WTC11 (cell line): Measurements from ENCODE around the gene AURKB. TPM values are rescaled to one million over a fixed set of nuclear protein-coding genes. Genes with fewer than 3 reads are reported as not detected.

Experiments used
- ATAC-seq: fragments of 200-7000 bp; cut with Tn5 transposase; 2 replicates; pipeline ENCODE4 v1.10.0; 2021; ENCODE audit warnings: mild to moderate bottlenecking, moderate library complexity
- CTCF ChIA-PET: fragments of 300-600 bp; sonication (Branson Sonifier 250); formaldehyde crosslinking; loops from one replicate; lab custom pipeline; 2021; ENCODE audit warnings: antibody characterized with exemption; lab: Charles Lee
- POLR2A ChIA-PET: fragments of 350-600 bp; sonication (Branson Sonifier 250); formaldehyde crosslinking; loops from one replicate; lab custom pipeline; 2021; ENCODE audit warnings: antibody characterized with exemption; lab: Charles Lee
- DNase-seq: peaks from one replicate; pipeline ENCODE4 v3.0.0; 2021; ENCODE audit warnings: low spot score
- H3K27ac Mint-ChIP-seq: 2 replicates; pipeline ENCODE4 v1.8.0; 2021; ENCODE audit warnings: mixed read lengths
- H3K27me3 Mint-ChIP-seq: 2 replicates; pipeline ENCODE4 v1.8.0; 2021; ENCODE audit warnings: low read depth, mild to moderate bottlenecking, moderate library complexity, mixed read lengths
- H3K36me3 Mint-ChIP-seq: 2 replicates; pipeline ENCODE4 v1.8.0; 2021; ENCODE audit warnings: mixed read lengths
- H3K4me1 Mint-ChIP-seq: 2 replicates; pipeline ENCODE4 v1.8.0; 2022; ENCODE audit warnings: mixed read lengths
- H3K4me3 Mint-ChIP-seq: 2 replicates; pipeline ENCODE4 v1.8.0; 2021; ENCODE audit warnings: mild to moderate bottlenecking, moderate library complexity, mixed read lengths
- H3K9me3 Mint-ChIP-seq: 2 replicates; pipeline ENCODE4 v1.8.0; 2021; ENCODE audit warnings: mixed read lengths
- ARID4B ChIP-seq: sonication (generic); formaldehyde crosslinking; IDR thresholded peaks from 2 replicates; pipeline ENCODE4 v1.8.0; 2023; ENCODE audit warnings: missing genetic modification reagents, mild to moderate bottlenecking, borderline replicate concordance
- CBFB ChIP-seq: sonication (generic); formaldehyde crosslinking; IDR thresholded peaks from 2 replicates; pipeline ENCODE4 v1.8.1; 2022; ENCODE audit warnings: mild to moderate bottlenecking, low read depth, missing genetic modification reagents
- CREM ChIP-seq: sonication (generic); formaldehyde crosslinking; IDR thresholded peaks from 2 replicates; pipeline ENCODE4 v1.8.1; 2022; ENCODE audit warnings: mild to moderate bottlenecking, missing genetic modification reagents, moderate library complexity
- EMX1 ChIP-seq: fragments of 250-450 bp; sonication (Bioruptor Pico); IDR thresholded peaks from 2 replicates; pipeline ENCODE4 v1.8.0; 2021; ENCODE audit warnings: mild to moderate bottlenecking
- ETV6 ChIP-seq: sonication (generic); formaldehyde crosslinking; IDR thresholded peaks from 2 replicates; pipeline ENCODE4 v1.8.1; 2022; ENCODE audit warnings: mild to moderate bottlenecking, missing genetic modification reagents
- FOXK1 ChIP-seq: sonication (generic); formaldehyde crosslinking; IDR thresholded peaks from 2 replicates; pipeline ENCODE4 v1.8.0; 2022; ENCODE audit warnings: mild to moderate bottlenecking, moderate library complexity, missing genetic modification reagents
- FOXP1 ChIP-seq: sonication (generic); formaldehyde crosslinking; IDR thresholded peaks from 2 replicates; pipeline ENCODE4 v1.8.0; 2022; ENCODE audit warnings: missing genetic modification reagents, mild to moderate bottlenecking, moderate library complexity, borderline replicate concordance
- IRF1 ChIP-seq: sonication (generic); formaldehyde crosslinking; IDR thresholded peaks from 2 replicates; pipeline ENCODE4 v1.8.0; 2023; ENCODE audit warnings: missing genetic modification reagents
- IRF2 ChIP-seq: sonication (generic); formaldehyde crosslinking; IDR thresholded peaks from 2 replicates; pipeline ENCODE4 v1.8.0; 2022; ENCODE audit warnings: low read depth, missing genetic modification reagents, borderline replicate concordance
- JAZF1 ChIP-seq: fragments of 250-450 bp; sonication (Bioruptor Pico); IDR thresholded peaks from 2 replicates; pipeline ENCODE4 v1.9.0; 2021; ENCODE audit warnings: moderate library complexity, mild to moderate bottlenecking, inconsistent platforms
- KAT7 ChIP-seq: sonication (generic); formaldehyde crosslinking; IDR thresholded peaks from 2 replicates; pipeline ENCODE4 v1.8.1; 2023; ENCODE audit warnings: missing genetic modification reagents, mild to moderate bottlenecking, borderline replicate concordance
- NFYB ChIP-seq: sonication (generic); formaldehyde crosslinking; conservative IDR thresholded peaks from 2 replicates; pipeline ENCODE4 v1.8.0; 2022; ENCODE audit warnings: low read depth, missing genetic modification reagents
- SMAD3 ChIP-seq: sonication (generic); formaldehyde crosslinking; IDR thresholded peaks from 2 replicates; pipeline ENCODE4 v1.8.0; 2022; ENCODE audit warnings: missing genetic modification reagents, mild to moderate bottlenecking, borderline replicate concordance
- USF2 ChIP-seq: sonication (generic); formaldehyde crosslinking; IDR thresholded peaks from 2 replicates; pipeline ENCODE4 v1.8.1; 2023; ENCODE audit warnings: mild to moderate bottlenecking, missing genetic modification reagents, moderate library complexity
- ZNF317 ChIP-seq: sonication (generic); formaldehyde crosslinking; IDR thresholded peaks from 2 replicates; pipeline ENCODE4 v1.8.1; 2023; ENCODE audit warnings: low read depth, mild to moderate bottlenecking, moderate library complexity, missing genetic modification reagents, borderline replicate concordance
- total RNA-seq: library from RNA; stranded (reverse); gene quantifications from 3 replicates; pipeline ENCODE4 v1.2.3, GENCODE V29; 2021
- TF ChIP-seq, protein P1 (sequence below): fragments of 250-450 bp; sonication (Bioruptor Pico); IDR thresholded peaks from 2 replicates; pipeline ENCODE4 v1.9.0; 2021; ENCODE audit warnings: moderate library complexity, mild to moderate bottlenecking, inconsistent platforms, borderline replicate concordance
- TF ChIP-seq, protein P2 (sequence below): sonication (generic); formaldehyde crosslinking; IDR thresholded peaks from 2 replicates; pipeline ENCODE4 v1.8.0; 2022; ENCODE audit warnings: mild to moderate bottlenecking, missing genetic modification reagents
- TF ChIP-seq, protein P3 (sequence below): sonication (generic); formaldehyde crosslinking; IDR thresholded peaks from 2 replicates; pipeline ENCODE4 v1.8.0; 2022; ENCODE audit warnings: mild to moderate bottlenecking, missing genetic modification reagents
- TF ChIP-seq, protein P4 (sequence below): sonication (generic); formaldehyde crosslinking; IDR thresholded peaks from 2 replicates; pipeline ENCODE4 v1.8.1; 2023; ENCODE audit warnings: mild to moderate bottlenecking, missing genetic modification reagents, moderate library complexity

The AURKB gene
- total RNA-seq, 1 experiment from 2014 or later = 215 TPM

GRCh38 chr17:8204761-8205555, 5.4 kb downstream of the AURKB start:
- Mint-ChIP-seq H3K4me3 (no peak overlapping the region), H3K27me3 (no peaks in the 10 kb centered on the region; the same call in 1 of the 2 replicates), H3K36me3 (peaks cover 49% of the 10 kb centered on the region), H3K4me1 (peaks cover 13% of the 10 kb centered on the region), H3K9me3 (no peaks in the 10 kb centered on the region; the same call in 1 of the 2 replicates), H3K27ac (no peak overlapping the region)
- ChIA-PET CTCF (no interaction called here), POLR2A (no interaction called here)
- TF ChIP-seq FOXP1 (CRISPR knock-in tag) = no peak
- TF ChIP-seq EMX1 (CRISPR knock-in tag) = no peak
- TF ChIP-seq, protein P1, sequence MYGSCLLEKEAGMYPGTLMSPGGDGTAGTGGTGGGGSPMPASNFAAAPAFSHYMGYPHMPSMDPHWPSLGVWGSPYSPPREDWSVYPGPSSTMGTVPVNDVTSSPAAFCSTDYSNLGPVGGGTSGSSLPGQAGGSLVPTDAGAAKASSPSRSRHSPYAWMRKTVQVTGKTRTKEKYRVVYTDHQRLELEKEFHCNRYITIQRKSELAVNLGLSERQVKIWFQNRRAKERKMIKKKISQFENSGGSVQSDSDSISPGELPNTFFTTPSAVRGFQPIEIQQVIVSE = no peak
- no peak for TF ChIP-seq IRF2
- TF ChIP-seq CREM (CRISPR knock-in tag) = no peak
- TF ChIP-seq SMAD3 (CRISPR knock-in tag) = no peak
- no peak for TF ChIP-seq ARID4B (CRISPR knock-in tag)
- ATAC-seq (no peak), DNase-seq (no peak)

GRCh38 chr17:8192070-8192815, 18.1 kb downstream of the AURKB start:
- Mint-ChIP-seq H3K27me3 (no peaks in the 10 kb centered on the region; the same call in 1 of the 2 replicates), H3K36me3 (no peaks in the 10 kb centered on the region), H3K4me3 (no peak overlapping the region), H3K4me1 (peaks cover 7% of the 10 kb centered on the region), H3K27ac (no peak overlapping the region), H3K9me3 (no peaks in the 10 kb centered on the region)
- POLR2A ChIA-PET = interaction anchor here (0.7 to 2.0 kb wide), 8 partner anchors 9 to 56 kb away, joined by 3 to 12 read pairs (median 4); partner anchors contain the start of genes AURKB and CTC1
- DNase-seq (peak; percentile 74), ATAC-seq (peak; percentile 46)
- CTCF ChIA-PET = interaction anchor here (0.9 to 1.7 kb wide), 7 partner anchors 9 to 132 kb away, joined by 3 to 5 read pairs (median 3); no protein-coding TSS in a partner anchor
- TF ChIP-seq ETV6 (CRISPR knock-in tag) = peak; percentile 1; the same call in 1 of the 2 replicates
- TF ChIP-seq KAT7 (CRISPR knock-in tag) = no peak
- TF ChIP-seq, protein P2, sequence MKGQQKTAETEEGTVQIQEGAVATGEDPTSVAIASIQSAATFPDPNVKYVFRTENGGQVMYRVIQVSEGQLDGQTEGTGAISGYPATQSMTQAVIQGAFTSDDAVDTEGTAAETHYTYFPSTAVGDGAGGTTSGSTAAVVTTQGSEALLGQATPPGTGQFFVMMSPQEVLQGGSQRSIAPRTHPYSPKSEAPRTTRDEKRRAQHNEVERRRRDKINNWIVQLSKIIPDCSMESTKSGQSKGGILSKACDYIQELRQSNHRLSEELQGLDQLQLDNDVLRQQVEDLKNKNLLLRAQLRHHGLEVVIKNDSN (CRISPR knock-in tag) = peak; percentile 99
- peak; percentile 42 for TF ChIP-seq NFYB (CRISPR knock-in tag)
- TF ChIP-seq JAZF1 = no peak
- TF ChIP-seq FOXK1 (CRISPR knock-in tag) = peak; percentile 82
- TF ChIP-seq USF2 (CRISPR knock-in tag) = peak; percentile 99
- TF ChIP-seq CBFB = no peak
- TF ChIP-seq, protein P3, sequence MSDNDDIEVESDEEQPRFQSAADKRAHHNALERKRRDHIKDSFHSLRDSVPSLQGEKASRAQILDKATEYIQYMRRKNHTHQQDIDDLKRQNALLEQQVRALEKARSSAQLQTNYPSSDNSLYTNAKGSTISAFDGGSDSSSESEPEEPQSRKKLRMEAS (CRISPR knock-in tag) = peak; percentile 72; the same call in 1 of the 2 replicates
- TF ChIP-seq ARID4B (CRISPR knock-in tag) = no peak
- TF ChIP-seq ZNF317 (CRISPR knock-in tag) = no peak
- no peak for TF ChIP-seq IRF1 (CRISPR knock-in tag)
- TF ChIP-seq, protein P4, sequence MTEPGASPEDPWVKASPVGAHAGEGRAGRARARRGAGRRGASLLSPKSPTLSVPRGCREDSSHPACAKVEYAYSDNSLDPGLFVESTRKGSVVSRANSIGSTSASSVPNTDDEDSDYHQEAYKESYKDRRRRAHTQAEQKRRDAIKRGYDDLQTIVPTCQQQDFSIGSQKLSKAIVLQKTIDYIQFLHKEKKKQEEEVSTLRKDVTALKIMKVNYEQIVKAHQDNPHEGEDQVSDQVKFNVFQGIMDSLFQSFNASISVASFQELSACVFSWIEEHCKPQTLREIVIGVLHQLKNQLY (CRISPR knock-in tag) = no peak
